MM.1S (cell line): Measurements from ENCODE around the gene PLD3.

Source experiments
- DNase-seq: peaks from one replicate; pipeline ENCODE4 v3.0.0-alpha.2; 2015
- H2AFZ ChIP-seq: fragments of 300-600 bp; sonication (generic); 2 replicates; pipeline ENCODE4 v1.6.0; 2016; ENCODE audit warnings: antibody characterized with exemption, low read length
- H3F3A ChIP-seq: fragments of 300-600 bp; sonication (generic); 2 replicates; pipeline ENCODE4 v1.6.1; 2016; ENCODE audit warnings: mild to moderate bottlenecking, antibody characterized with exemption, low read length, moderate library complexity, mixed read lengths; ENCODE audit not compliant: insufficient read depth
- H3K27ac ChIP-seq: fragments of 300-600 bp; sonication (generic); 2 replicates; pipeline ENCODE4 v1.5.1; 2016; ENCODE audit warnings: mild to moderate bottlenecking, low read length
- H3K27me3 ChIP-seq: fragments of 300-600 bp; sonication (generic); replicated peaks from 2 replicates; pipeline ENCODE4 v1.6.0; 2016; ENCODE audit warnings: low read length; ENCODE audit not compliant: insufficient read depth
- H3K36me3 ChIP-seq: fragments of 300-600 bp; sonication (generic); replicated peaks from 2 replicates; pipeline ENCODE4 v1.6.1; 2016; ENCODE audit warnings: mild to moderate bottlenecking, low read length, mixed read lengths; ENCODE audit not compliant: insufficient read depth
- H3K4me1 ChIP-seq: fragments of 300-600 bp; sonication (generic); 2 replicates; pipeline ENCODE4 v1.6.1; 2016; ENCODE audit warnings: low read length, mixed read lengths
- H3K4me2 ChIP-seq: fragments of 300-600 bp; sonication (generic); 2 replicates; pipeline ENCODE4 v1.6.0; 2016; ENCODE audit warnings: low read depth, low read length
- H3K4me3 ChIP-seq: fragments of 300-600 bp; sonication (generic); 2 replicates; pipeline ENCODE4 v1.5.1; 2016; ENCODE audit warnings: low read length, mixed read lengths
- H3K79me2 ChIP-seq: fragments of 300-600 bp; sonication (generic); 2 replicates; pipeline ENCODE4 v1.6.1; 2016; ENCODE audit warnings: mixed run types, low read length, mixed read lengths
- H3K9ac ChIP-seq: fragments of 300-600 bp; sonication (generic); 2 replicates; pipeline ENCODE4 v1.6.1; 2016; ENCODE audit warnings: low read length, mixed read lengths
- H3K9me2 ChIP-seq: fragments of 300-600 bp; sonication (generic); replicated peaks from 2 replicates; pipeline ENCODE4 v1.6.1; 2016; ENCODE audit warnings: mild to moderate bottlenecking, low read length, mixed read lengths; ENCODE audit not compliant: insufficient read depth
- H3K9me3 ChIP-seq: fragments of 300-600 bp; sonication (generic); replicated peaks from 2 replicates; pipeline ENCODE4 v1.6.1; 2016; ENCODE audit warnings: mild to moderate bottlenecking, low read length, mixed read lengths; ENCODE audit not compliant: insufficient read depth
- H4K20me1 ChIP-seq: fragments of 300-600 bp; sonication (generic); 2 replicates; pipeline ENCODE4 v1.6.1; 2016; ENCODE audit warnings: mild to moderate bottlenecking, low read length, moderate library complexity, mixed read lengths; ENCODE audit not compliant: insufficient read depth
- EZH2 ChIP-seq: fragments of 300-600 bp; sonication (generic); optimal IDR thresholded peaks from 2 replicates; pipeline ENCODE3; 2017; ENCODE audit warnings: low read depth, mild to moderate bottlenecking, antibody characterized with exemption, low read length, mixed read lengths
- EZH2phosphoT487 ChIP-seq: fragments of 300-600 bp; sonication (generic); IDR thresholded peaks from 2 replicates; pipeline ENCODE4 v1.6.1; 2018; ENCODE audit warnings: antibody characterized with exemption, low read length
- TF ChIP-seq, protein P1 (sequence below): fragments of 300-600 bp; sonication (generic); IDR thresholded peaks from 2 replicates; pipeline ENCODE4 v1.5.1; 2016; ENCODE audit warnings: antibody characterized with exemption, low read length, mixed read lengths

PLD3 gene

DNA sequence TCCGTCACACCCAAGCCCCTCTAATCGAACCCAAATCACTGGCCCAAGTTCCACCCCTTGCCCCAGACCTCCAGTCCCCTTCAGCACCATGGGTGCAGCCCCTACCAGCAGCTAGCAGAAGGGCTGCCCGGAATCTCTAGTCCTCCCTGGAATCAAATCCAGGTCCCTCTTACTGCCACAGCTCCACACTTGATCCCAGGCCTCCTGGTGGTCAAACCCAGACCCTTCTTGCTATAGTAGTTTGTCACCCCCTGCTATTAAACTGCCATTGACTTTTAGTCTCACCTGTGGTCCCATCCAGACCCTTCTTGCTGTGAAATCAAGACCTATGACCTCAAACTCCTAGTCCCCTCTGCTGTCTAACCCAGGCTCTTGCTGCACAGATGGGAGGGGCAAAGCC is 32.8 kb downstream of the PLD3 start:
- H3K36me3 ChIP-seq: no peaks in the 10 kb centered on the region
- no peak overlapping the region for H3K4me3 ChIP-seq
- no peak overlapping the region for H2AFZ ChIP-seq
- no peaks in the 10 kb centered on the region for H3F3A ChIP-seq
- H3K9me2 ChIP-seq: no peaks in the 10 kb centered on the region
- TF ChIP-seq, protein P1, sequence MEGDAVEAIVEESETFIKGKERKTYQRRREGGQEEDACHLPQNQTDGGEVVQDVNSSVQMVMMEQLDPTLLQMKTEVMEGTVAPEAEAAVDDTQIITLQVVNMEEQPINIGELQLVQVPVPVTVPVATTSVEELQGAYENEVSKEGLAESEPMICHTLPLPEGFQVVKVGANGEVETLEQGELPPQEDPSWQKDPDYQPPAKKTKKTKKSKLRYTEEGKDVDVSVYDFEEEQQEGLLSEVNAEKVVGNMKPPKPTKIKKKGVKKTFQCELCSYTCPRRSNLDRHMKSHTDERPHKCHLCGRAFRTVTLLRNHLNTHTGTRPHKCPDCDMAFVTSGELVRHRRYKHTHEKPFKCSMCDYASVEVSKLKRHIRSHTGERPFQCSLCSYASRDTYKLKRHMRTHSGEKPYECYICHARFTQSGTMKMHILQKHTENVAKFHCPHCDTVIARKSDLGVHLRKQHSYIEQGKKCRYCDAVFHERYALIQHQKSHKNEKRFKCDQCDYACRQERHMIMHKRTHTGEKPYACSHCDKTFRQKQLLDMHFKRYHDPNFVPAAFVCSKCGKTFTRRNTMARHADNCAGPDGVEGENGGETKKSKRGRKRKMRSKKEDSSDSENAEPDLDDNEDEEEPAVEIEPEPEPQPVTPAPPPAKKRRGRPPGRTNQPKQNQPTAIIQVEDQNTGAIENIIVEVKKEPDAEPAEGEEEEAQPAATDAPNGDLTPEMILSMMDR: no peak
- TF ChIP-seq EZH2 (no peak), EZH2phosphoT487 (no peak)
- no peaks in the 10 kb centered on the region for H4K20me1 ChIP-seq
- DNase-seq: no peak
- no peaks in the 10 kb centered on the region for H3K9me3 ChIP-seq
- H3K27ac ChIP-seq: no peak overlapping the region
- H3K4me2 ChIP-seq: no peak overlapping the region
- no peaks in the 10 kb centered on the region for H3K4me1 ChIP-seq
- peaks cover 18% of the 10 kb centered on the region for H3K27me3 ChIP-seq
- H3K79me2 ChIP-seq: no peaks in the 10 kb centered on the region
- no peak overlapping the region for H3K9ac ChIP-seq

DNA sequence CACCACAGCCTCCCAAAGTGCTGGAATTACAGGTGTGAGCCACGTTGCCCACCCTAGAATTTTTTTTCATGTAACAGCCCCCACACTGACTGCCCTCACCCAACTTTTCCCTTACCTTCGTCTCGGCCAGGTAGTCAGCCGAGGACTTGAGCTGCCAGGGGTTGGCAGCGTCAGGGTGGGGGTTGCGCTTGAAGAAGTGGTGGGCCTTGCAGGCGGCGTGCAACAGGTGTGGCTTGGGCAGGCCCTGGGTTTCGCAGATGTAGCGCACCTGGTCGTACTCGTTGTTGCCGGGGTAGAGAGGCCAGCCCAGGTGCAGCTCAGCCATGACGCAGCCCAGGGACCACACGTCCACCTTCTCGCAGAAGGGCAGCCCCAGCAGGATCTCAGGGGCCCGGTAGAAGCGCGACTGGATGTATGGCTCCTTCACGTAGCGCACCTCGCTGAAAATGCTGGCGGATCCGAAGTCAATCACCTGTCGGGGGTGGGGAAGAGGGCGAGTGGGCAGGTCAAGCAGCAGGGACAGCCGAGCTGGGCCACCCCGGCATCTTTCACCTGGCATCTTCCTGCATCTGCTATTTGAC is 35.3 kb downstream of the PLD3 start:
- no peak for DNase-seq
- Histone ChIP-seq H3K9me3 (no peaks in the 10 kb centered on the region), H3K27me3 (peaks cover 28% of the 10 kb centered on the region), H3F3A (no peaks in the 10 kb centered on the region), H3K9ac (no peak overlapping the region), H3K27ac (no peak overlapping the region), H3K4me2 (no peak overlapping the region), H3K36me3 (no peaks in the 10 kb centered on the region), H3K4me1 (no peaks in the 10 kb centered on the region), H2AFZ (no peak overlapping the region), H3K79me2 (no peaks in the 10 kb centered on the region), H4K20me1 (no peaks in the 10 kb centered on the region), H3K9me2 (no peaks in the 10 kb centered on the region), H3K4me3 (no peak overlapping the region)
- TF ChIP-seq EZH2 (no peak), EZH2phosphoT487 (no peak)
- TF ChIP-seq, protein P1: no peak

DNA sequence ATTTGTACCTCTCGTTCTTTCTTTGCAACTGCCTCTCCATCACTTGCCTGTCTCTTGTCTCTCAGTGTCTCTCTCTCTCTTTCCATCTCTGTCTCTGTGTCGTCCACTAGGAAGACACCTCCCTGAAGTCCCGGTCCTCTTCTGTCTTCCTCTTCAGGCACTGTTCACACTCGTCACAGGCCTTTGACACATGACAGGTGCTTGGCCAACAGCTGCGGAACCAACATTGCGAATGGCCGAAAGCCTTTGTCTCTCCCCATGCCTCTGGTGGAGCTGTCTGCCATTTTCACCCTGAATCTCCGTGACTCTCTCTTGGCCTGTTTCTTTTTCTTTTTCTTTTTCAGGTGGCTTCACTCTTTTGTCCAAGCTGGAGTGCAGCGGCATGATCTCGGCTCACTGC is 38.7 kb downstream of the PLD3 start:
- Histone ChIP-seq H3K79me2 (no peaks in the 10 kb centered on the region), H3K4me2 (no peak overlapping the region), H2AFZ (no peak overlapping the region), H3K4me3 (no peak overlapping the region), H3F3A (no peaks in the 10 kb centered on the region), H3K9me2 (no peaks in the 10 kb centered on the region), H3K27ac (no peak overlapping the region), H3K4me1 (no peaks in the 10 kb centered on the region), H3K9ac (no peak overlapping the region), H3K27me3 (peaks cover 28% of the 10 kb centered on the region), H3K9me3 (no peaks in the 10 kb centered on the region), H4K20me1 (no peaks in the 10 kb centered on the region), H3K36me3 (no peaks in the 10 kb centered on the region)
- no peak for DNase-seq
- no peak for TF ChIP-seq EZH2phosphoT487
- TF ChIP-seq EZH2: no peak
- TF ChIP-seq, protein P1: no peak
